Posterior vena cava (tissue), 2 donors: ENCODE results near the gene ARHGEF10L. TPM values are rescaled to one million over a fixed set of nuclear protein-coding genes. Genes with fewer than 3 reads are reported as not detected.
"Not testable (repeated sequence)": the region's sequence is repeated elsewhere in the genome, so short reads cannot be mapped to it uniquely, and the experiment has no call there.

Source experiments
- DNase-seq: peaks from one replicate; pipeline ENCODE4 v3.0.0-alpha.2; 2020; ENCODE audit warnings: low spot score
- intact Hi-C, 2 donors: fragments of 100-400 bp; cut with DNase I; formaldehyde crosslinking; loops; one replicate each; pipeline versions ENCODE4 v1.14.1 to v1.14.2; 2022 to 2023
- total RNA-seq, 2 donors: library from RNA; stranded (reverse); fragmentation: NEBNext Ultra II Directional; extraction: Animal tissue kit (Norgen Biotek cat#: 25700); gene quantifications; one replicate each; pipeline ENCODE4 v1.2.1, GENCODE V29; 2021
- donor health status: DM: yes; HTN: yes; CAD: no.
- donor health status: DM: yes; HTN: yes; CAD: no.

Gene ARHGEF10L
- total RNA-seq, 2 donors from 2014 or later: 103 to 111 TPM

- no peak for DNase-seq
Measured at GRCh38 chr1:17618558-17619247, 79.2 kb downstream of the ARHGEF10L start.

GRCh38 chr1:17620448-17620847 lies 81.0 kb downstream of the ARHGEF10L start:
- no peak for DNase-seq
- intact Hi-C loops: no loop called here

More at GRCh38 chr1:17618558-17619247, 79.2 kb downstream of the ARHGEF10L start:
- intact Hi-C loops: no loop called here

- intact Hi-C loops: no loop called here
- DNase-seq: no peak
Measured at GRCh38 chr1:17621691-17622090, 82.2 kb downstream of the ARHGEF10L start.

GRCh38 chr1:17622823-17623222 lies 83.3 kb downstream of the ARHGEF10L start:
- no peak for DNase-seq
- intact Hi-C loops: no loop called here

GRCh38 chr1:17624611-17625233 lies 85.2 kb downstream of the ARHGEF10L start:
- intact Hi-C loops: no loop called here
- no peak for DNase-seq

GRCh38 chr1:17627239-17628052 lies 87.9 kb downstream of the ARHGEF10L start:
- DNase-seq: no peak
- intact Hi-C loops: no loop called here

- intact Hi-C loops: not testable (repeated sequence)
Measured at GRCh38 chr1:17629046-17629445, 89.5 kb downstream of the ARHGEF10L start.

GRCh38 chr1:17629460-17629859 lies 90.0 kb downstream of the ARHGEF10L start:
- intact Hi-C loops: no loop called here
- no peak for DNase-seq

More at GRCh38 chr1:17629046-17629445, 89.5 kb downstream of the ARHGEF10L start:
- not testable (repeated sequence) for DNase-seq

- peak; percentile 87 for DNase-seq
- intact Hi-C loops: no loop called here
Measured at GRCh38 chr1:17630048-17630830, 90.7 kb downstream of the ARHGEF10L start.

- DNase-seq: no peak
- intact Hi-C loops: no loop called here
Measured at GRCh38 chr1:17630986-17631385, 91.5 kb downstream of the ARHGEF10L start.

- intact Hi-C loops: no loop called here
- no peak for DNase-seq
Measured at GRCh38 chr1:17631410-17631809, 91.9 kb downstream of the ARHGEF10L start.

GRCh38 chr1:17632106-17632505 lies 92.6 kb downstream of the ARHGEF10L start:
- no peak for DNase-seq
- intact Hi-C loops: no loop called here

- intact Hi-C loops: no loop called here
- DNase-seq: no peak
Measured at GRCh38 chr1:17632541-17633184, 93.2 kb downstream of the ARHGEF10L start.

- no peak for DNase-seq
- intact Hi-C loops: no loop called here
Measured at GRCh38 chr1:17633654-17634053, 94.2 kb downstream of the ARHGEF10L start.

- intact Hi-C loops: no loop called here
- no peak for DNase-seq
Measured at GRCh38 chr1:17635276-17635675, 95.8 kb downstream of the ARHGEF10L start.

- DNase-seq: no peak
- intact Hi-C loops: no loop called here
Measured at GRCh38 chr1:17635811-17636210, 96.3 kb downstream of the ARHGEF10L start.

- DNase-seq: no peak
- intact Hi-C loops: no loop called here
Measured at GRCh38 chr1:17636612-17637011, 97.1 kb downstream of the ARHGEF10L start.

- intact Hi-C loops: no loop called here
Measured at GRCh38 chr1:17637055-17637454, 97.6 kb downstream of the ARHGEF10L start.

More at GRCh38 chr1:17637055-17637454, 97.6 kb downstream of the ARHGEF10L start:
- DNase-seq: no peak
